ENCODE data around the gene IQCE.
A peak's percentile ranks its signal among the peaks of the same experiment; 100 is the strongest.

Gene IQCE

DNA sequence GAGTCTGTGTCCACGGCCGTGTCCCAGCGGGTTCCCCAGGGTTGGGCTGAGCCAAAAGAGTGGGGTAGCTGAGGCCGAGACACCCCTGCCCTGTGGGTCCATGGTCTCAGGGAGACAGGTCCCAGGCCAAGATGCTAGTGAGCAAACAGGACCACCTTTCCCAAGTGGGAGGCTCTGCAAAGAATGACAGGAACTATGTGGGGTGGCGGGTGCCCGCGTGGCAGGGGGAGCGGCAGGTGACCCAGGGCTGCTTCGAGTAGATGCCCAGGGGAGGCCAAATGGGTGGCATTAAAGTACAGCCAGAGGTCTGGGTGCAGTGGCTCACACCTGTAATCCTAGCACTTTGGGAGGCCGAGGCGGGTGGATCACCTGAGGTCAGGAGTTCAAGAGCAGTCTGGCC, 91.2 kb downstream of the IQCE start:
- no peak for DNase-seq (ENCODE audit: extremely low read depth, insufficient read length)
- TF ChIP-seq, protein P1, sequence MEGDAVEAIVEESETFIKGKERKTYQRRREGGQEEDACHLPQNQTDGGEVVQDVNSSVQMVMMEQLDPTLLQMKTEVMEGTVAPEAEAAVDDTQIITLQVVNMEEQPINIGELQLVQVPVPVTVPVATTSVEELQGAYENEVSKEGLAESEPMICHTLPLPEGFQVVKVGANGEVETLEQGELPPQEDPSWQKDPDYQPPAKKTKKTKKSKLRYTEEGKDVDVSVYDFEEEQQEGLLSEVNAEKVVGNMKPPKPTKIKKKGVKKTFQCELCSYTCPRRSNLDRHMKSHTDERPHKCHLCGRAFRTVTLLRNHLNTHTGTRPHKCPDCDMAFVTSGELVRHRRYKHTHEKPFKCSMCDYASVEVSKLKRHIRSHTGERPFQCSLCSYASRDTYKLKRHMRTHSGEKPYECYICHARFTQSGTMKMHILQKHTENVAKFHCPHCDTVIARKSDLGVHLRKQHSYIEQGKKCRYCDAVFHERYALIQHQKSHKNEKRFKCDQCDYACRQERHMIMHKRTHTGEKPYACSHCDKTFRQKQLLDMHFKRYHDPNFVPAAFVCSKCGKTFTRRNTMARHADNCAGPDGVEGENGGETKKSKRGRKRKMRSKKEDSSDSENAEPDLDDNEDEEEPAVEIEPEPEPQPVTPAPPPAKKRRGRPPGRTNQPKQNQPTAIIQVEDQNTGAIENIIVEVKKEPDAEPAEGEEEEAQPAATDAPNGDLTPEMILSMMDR (IDR thresholded peaks at IDR 0.05; ENCODE audit: insufficient read depth, low read length, poor library complexity, severe bottlenecking), result no peak
- Histone ChIP-seq H3K4me3 (replicated peaks; ENCODE audit: low read depth, low read length) (no peak overlapping the region), H3K27me3 (replicated peaks; ENCODE audit: control insufficient read depth, insufficient read depth, low read length) (no peaks in the 10 kb centered on the region), H3K36me3 (ENCODE audit: control insufficient read depth, insufficient read depth, low read length) (peaks cover 4% of the 10 kb centered on the region)

DNA sequence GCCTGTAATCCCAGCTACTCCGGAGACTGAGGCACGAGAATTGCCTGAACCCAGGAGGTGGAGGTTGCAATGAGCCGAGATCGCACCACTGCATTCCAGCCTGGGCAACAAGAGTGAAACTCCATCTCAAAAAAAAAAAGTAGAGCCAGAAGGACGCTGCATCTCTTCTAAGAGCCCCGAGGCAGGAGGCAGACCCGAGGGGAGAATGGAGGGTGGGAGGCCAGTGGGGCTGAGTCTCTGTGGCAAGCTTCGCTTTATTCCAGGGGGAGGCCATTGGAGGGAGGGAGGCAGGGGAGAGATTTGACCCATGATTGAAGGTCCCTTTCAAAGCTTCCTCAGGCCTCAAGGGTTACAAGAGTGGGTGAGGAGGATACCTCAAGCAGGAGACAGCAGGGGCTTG, 91.7 kb downstream of the IQCE start:
- peaks cover 4% of the 10 kb centered on the region for H3K36me3 ChIP-seq (ENCODE audit: control insufficient read depth, insufficient read depth, low read length)

DNA sequence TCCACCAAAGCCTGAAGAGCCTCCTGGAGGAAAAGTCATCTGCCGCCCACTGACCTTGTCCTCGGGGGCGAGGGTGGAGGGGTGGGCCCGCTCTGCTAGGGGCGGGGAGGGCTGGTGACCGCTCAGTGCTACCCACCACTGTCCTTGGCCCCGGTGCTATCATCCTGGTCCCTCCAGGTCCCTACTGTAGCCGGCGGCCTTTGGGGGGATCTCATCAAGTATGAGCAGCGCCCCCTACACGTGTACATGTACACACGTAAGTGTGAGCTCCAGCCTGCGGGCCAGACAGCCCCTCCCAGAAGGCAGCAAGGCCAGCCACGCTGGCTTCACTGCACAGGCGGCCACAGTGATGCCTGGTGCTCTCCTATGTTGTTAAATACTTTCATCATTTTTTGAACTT, 92.6 kb downstream of the IQCE start:
- no peaks in the 10 kb centered on the region for H3K27me3 ChIP-seq (replicated peaks; ENCODE audit: control insufficient read depth, insufficient read depth, low read length)
- H3K4me3 ChIP-seq (replicated peaks; ENCODE audit: low read depth, low read length), result no peak overlapping the region
- DNase-seq (ENCODE audit: extremely low read depth, insufficient read length), result no peak
- peaks cover 4% of the 10 kb centered on the region for H3K36me3 ChIP-seq (ENCODE audit: control insufficient read depth, insufficient read depth, low read length)
- TF ChIP-seq, protein P1 (IDR thresholded peaks at IDR 0.05; ENCODE audit: insufficient read depth, low read length, poor library complexity, severe bottlenecking), result peak; percentile 62

More for the DNA sequence above, 91.7 kb downstream of the IQCE start:
- Histone ChIP-seq H3K4me3 (replicated peaks; ENCODE audit: low read depth, low read length) (no peak overlapping the region), H3K27me3 (replicated peaks; ENCODE audit: control insufficient read depth, insufficient read depth, low read length) (no peaks in the 10 kb centered on the region)
- no peak for DNase-seq (ENCODE audit: extremely low read depth, insufficient read length)
- TF ChIP-seq, protein P1 (IDR thresholded peaks at IDR 0.05; ENCODE audit: insufficient read depth, low read length, poor library complexity, severe bottlenecking), result no peak

DNA sequence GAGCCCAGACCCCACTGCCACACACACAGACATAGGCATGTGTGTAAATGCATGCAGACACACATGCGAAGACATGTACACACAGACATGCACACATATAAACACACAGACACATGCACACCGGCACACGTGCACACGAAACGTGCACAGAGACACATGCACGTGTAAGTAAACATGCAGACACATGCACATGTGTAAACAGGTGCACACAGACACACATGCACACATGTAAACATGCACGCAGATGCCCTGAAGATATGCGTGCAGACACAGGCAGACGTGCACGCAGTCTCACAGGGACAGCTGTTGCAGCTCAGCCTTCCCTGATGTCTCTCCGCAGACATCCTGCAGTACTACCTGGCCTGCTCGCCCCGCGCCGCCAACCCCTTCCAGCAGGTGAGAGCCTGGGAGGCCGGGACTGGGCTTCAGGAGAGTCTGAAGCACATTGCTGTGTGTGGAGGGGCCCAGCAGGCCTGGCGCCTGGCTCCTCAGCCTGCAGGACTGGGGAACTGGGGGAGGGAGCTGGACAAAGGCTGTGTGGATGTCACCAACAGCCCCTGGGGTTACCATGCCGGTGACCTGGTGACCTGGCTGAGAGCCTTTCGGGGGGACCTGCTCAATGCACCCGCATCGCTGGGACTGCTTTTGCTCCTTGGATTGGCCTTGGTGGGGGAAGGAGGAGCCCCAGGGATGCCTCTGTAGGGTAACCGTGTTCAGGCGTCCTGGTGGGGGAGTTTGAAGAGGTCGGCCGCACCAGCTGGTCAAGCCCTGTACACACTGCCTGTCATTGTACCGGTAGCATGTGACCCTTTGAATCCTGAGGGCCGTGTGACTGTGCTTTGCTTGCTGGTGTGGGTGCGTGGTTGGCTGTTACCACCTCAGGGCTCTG, 93.3 kb downstream of the IQCE start:
- peaks cover 7% of the 10 kb centered on the region for H3K36me3 ChIP-seq (ENCODE audit: control insufficient read depth, insufficient read depth, low read length)
- no peaks in the 10 kb centered on the region for H3K27me3 ChIP-seq (replicated peaks; ENCODE audit: control insufficient read depth, insufficient read depth, low read length)
- TF ChIP-seq, protein P1 (IDR thresholded peaks at IDR 0.05; ENCODE audit: insufficient read depth, low read length, poor library complexity, severe bottlenecking), result no peak
- no peak for DNase-seq (ENCODE audit: extremely low read depth, insufficient read length)
- H3K4me3 ChIP-seq (replicated peaks; ENCODE audit: low read depth, low read length), result no peak overlapping the region

DNA sequence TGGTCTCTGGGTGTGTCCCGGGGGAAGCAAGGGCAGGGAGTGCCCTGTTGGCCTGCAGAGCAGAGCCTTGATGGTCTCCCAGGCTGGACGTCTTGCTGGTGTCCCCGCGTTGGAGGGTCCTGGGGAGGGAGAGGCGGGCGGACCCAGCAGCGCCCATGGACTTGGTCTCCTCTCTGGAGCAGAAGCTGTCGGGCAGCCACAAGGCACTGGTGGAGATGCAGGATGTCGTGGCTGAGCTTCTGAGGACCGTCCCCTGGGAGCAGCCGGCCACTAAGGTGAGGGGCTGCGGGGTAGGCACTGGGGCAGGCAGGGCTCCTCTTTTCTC, 93.9 kb downstream of the IQCE start:
- Histone ChIP-seq H3K36me3 (ENCODE audit: control insufficient read depth, insufficient read depth, low read length) (peaks cover 7% of the 10 kb centered on the region), H3K4me3 (replicated peaks; ENCODE audit: low read depth, low read length) (no peak overlapping the region), H3K27me3 (replicated peaks; ENCODE audit: control insufficient read depth, insufficient read depth, low read length) (no peaks in the 10 kb centered on the region)
- no peak for DNase-seq (ENCODE audit: extremely low read depth, insufficient read length)
- TF ChIP-seq, protein P1 (IDR thresholded peaks at IDR 0.05; ENCODE audit: insufficient read depth, low read length, poor library complexity, severe bottlenecking), result no peak

Measured in GM06990 (cell line).